GM18858 (cell line): Measurements from ENCODE around the gene CSTB.

Experiments used
- ATAC-seq: cut with Tn5 transposase; IDR thresholded peaks from one replicate; pipeline ENCODE4 v1.9.1; 2021; ENCODE audit not compliant: unreplicated experiment

Gene CSTB

GRCh38 chr21:43733529-43734071 lies 42.5 kb downstream of the CSTB start:
- no peak for ATAC-seq

DNA sequence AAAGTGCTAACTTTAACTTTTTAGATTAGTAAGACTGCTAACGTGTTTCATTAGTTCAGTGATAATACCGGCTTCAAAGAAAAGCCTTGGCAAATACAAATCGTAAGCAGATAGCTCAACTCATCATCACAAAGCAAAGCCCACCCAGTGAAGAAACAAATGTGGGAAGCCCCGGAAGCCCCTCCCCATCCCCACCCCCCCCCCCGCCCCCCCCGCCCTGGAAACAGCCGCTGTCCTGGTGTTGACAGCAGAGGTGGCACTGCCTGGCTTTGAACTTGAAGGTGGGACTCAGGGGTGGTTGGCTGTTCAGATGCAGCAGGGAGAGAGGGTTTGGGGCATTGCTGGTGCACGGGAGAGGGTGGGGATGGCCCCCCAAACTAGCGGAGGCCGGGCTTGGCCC lies 43.0 kb downstream of the CSTB start:
- no peak for ATAC-seq

DNA sequence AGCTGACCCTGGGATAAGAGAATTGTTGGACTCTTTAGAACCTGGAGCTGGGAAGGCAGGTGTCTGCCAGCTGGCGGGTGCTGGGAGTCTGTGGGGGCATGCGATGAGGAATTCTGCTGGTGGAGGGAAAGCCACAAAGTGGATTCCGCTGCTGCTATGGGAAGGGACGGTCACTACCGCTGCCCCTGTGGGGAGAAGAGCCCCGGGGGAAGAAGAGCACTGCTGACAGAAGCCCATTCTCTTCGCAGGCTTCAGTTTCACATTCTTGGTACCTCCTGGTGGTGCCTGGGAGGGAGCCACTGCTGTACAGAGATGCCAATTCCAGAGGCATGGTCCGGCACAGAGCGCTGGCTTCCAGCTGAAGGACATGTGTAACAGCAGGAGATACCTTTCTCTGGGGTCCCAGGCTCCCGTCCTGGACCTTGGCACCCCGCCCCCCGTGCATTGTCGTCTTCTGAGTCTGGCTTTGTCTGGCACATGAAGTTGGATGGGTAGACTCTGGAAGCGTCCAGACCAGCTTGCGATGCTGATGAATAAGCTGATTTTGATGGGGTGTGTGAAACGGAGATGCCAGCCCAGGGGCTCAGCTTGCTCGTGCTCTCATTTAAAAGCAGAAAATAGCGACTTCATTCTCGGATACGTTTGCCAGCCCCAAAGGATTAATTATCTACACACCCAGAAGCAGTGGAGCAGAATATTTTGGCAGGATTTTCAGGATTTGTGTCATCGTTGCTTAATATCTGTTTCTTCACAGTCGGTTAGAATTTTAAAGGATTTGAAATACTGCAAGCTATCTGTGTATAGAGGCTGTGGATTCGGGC lies 44.0 kb downstream of the CSTB start:
- no peak for ATAC-seq

- no peak for ATAC-seq
Observed at GRCh38 chr21:43731476-43731875, 44.6 kb downstream of the CSTB start.

DNA sequence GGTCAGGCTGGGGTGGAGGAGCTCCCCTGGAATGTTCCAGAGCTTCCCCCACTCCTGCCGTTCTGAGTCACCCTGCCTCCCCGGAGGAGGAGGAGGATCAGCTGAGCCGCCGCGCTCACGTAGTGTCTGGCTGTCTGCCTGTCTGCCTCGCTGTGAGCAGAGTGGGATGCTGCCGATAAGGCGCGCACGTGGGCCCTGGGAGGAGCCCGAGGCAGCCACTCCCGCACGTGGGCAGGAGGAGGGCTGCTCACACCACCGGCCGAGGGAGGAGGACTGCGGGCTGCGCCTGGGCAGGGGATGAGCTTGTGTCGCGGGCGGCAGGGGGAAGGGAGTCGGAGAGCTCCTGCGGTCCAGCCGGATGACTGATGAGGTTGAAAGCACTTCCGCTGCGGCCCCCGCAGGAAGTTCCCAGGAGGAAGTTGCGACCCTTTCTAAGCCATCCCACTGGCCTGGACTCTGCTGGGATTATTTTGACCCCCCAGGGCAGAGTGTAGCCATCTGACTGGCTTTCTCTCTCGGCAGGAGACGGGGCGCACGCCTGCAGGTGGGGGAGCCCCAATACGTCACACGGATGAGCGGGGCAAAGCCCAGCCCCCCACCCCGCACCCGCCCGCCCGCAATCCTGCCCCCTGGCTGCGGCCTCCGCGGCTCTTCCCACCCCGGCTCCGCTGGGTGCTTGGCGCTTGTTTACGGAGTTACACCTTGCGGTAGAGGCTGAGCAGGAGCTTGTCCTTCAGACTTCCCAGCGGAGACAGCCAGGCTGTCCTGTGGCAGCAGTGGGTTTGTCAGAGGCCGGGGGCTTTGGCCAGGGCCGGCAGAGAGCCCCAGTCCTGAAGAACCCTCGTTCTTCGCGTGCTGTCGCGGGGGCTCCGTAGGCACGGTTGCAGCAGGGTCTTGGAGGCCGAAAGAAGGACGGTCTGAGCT lies 47.4 kb downstream of the CSTB start:
- ATAC-seq: peak; percentile 48

GRCh38 chr21:43728154-43728466 lies 48.0 kb downstream of the CSTB start:
- no peak for ATAC-seq

DNA sequence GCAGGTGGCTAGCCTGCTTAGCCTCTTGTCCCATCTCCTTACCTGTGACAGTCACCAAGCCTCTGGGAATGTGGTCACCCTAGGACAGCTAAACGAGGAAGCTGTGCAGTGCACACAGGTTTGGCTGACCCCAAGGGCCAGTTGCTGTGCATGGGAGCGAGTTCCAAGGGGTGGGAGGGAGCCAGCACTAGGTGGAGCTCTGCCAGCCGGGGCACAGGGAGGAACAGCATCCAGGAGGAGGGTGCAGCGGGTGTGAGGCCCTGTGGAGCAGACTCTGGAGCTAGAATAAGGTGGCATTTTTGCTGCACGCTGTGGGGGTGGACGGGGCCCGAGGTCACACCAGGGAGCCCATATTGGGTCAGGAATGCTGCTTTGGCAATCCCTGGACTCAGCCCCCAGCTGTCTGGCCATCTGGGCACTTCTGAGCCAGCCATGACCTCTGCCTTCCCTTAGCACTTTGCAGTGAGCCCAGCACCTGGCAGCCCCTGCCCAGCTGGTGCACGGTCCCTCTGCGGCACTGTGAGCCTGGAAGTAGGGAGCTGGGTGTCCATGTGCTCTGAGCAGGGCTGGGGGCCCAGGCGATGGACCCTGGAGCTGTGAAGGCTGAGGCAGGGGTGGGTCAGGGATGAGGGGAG lies 48.5 kb downstream of the CSTB start:
- ATAC-seq: no peak

DNA sequence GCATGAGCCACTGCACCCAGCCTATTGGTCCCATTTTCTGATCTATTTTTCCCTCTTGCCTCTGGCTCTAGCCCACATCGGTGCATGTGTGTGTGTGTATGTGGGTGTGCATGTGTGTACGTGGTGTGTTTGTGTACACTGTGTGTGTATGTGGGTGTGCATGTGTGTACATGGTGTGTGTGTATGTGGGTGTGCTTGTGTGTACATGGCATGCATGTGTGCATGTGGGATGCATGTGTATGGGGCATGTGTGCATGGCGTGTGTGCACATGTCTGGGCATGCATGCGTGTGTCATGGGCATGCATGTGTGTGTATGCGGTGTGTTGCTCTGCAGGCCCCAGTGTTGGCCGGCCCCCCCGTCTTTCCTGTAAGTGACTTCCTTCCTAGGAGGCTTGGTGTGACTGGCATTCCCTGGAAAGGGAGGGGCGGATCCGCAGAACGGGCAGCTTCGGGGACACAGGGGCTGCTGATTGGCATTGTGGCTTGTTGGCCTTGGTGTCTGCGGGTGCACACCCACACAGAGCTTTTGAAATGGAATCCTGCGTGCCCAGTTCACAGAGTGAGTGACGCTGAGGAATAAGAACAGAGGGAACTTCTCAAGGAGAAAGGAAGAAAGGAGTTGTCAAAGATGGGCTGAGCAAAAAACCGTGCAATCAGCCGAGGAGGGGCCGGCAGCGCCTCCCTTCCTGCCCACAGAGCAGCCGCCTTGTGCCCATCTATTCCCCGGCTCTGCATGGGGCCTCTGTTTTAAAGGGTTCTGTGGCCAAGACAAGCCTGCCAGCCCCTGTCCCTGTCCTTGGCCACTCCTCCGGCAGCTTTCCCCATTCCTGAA lies 49.2 kb downstream of the CSTB start:
- ATAC-seq: no peak
